IMR-90 (cell line): ENCODE measurements around the gene AQP12A. TPM values are rescaled to one million over a fixed set of nuclear protein-coding genes. Genes with fewer than 3 reads are reported as not detected.

ENCODE experiments used
- ATAC-seq: fragments of 200-7000 bp; cut with Tn5 transposase; 2 replicates; pipeline ENCODE4 v1.9.1; 2020; ENCODE audit warnings: low read depth, mild to moderate bottlenecking, moderate library complexity
- BruUV-seq: library from RNA; stranded (reverse); fragments of 400-500 nt; replicated peaks from 2 replicates; lab custom pipeline; 2021; lab: Mats Ljungman, UMichigan
- CTCF ChIA-PET: fragments of 300-600 bp; formaldehyde crosslinking; extraction: SDS; loops from one replicate; lab custom pipeline; 2021; ENCODE audit warnings: antibody characterized with exemption; lab: Yijun Ruan, JAX
- POLR2A ChIA-PET: fragments of 300-600 bp; sonication (Branson Sonifier 250); formaldehyde crosslinking; loops from one replicate; lab custom pipeline; 2022; ENCODE audit warnings: antibody characterized with exemption; ENCODE audit not compliant: unreplicated experiment; lab: Charles Lee
- DNase-seq: peaks from one replicate; pipeline ENCODE4 v3.0.0; 2013
- H2AFZ ChIP-seq: replicated peaks from 2 replicates; pipeline ENCODE3; 2013; ENCODE audit warnings: low read length, mild to moderate bottlenecking; ENCODE audit not compliant: poor library complexity
- H2AK5ac ChIP-seq: 2 replicates; pipeline ENCODE4 v1.6.1; 2013; ENCODE audit warnings: low read depth, low read length, inconsistent platforms
- H2AK9ac ChIP-seq: replicated peaks from 2 replicates; pipeline ENCODE3; 2013; ENCODE audit warnings: mild to moderate bottlenecking, low read depth, low read length, moderate library complexity; ENCODE audit not compliant: poor library complexity
- H2BK120ac ChIP-seq: 2 replicates; pipeline ENCODE4 v1.6.1; 2013; ENCODE audit warnings: low read depth, low read length, inconsistent platforms
- H2BK15ac ChIP-seq: 3 replicates; pipeline ENCODE4 v1.6.1; 2013; ENCODE audit warnings: low read depth, low read length, inconsistent platforms
- H2BK20ac ChIP-seq: 2 replicates; pipeline ENCODE4 v1.6.1; 2013; ENCODE audit warnings: low read depth, mild to moderate bottlenecking, inconsistent platforms, low read length, moderate library complexity
- H2BK5ac ChIP-seq: 2 replicates; pipeline ENCODE4 v1.6.1; 2013; ENCODE audit warnings: mild to moderate bottlenecking, low read depth, low read length, inconsistent platforms; ENCODE audit not compliant: poor library complexity, severe bottlenecking
- H3K14ac ChIP-seq: replicated peaks from 2 replicates; pipeline ENCODE4 v1.6.1; 2013; ENCODE audit warnings: low read depth, low read length, inconsistent platforms
- H3K18ac ChIP-seq: 2 replicates; pipeline ENCODE4 v1.6.1; 2013; ENCODE audit warnings: low read depth, low read length, control low read depth
- H3K23ac ChIP-seq: 2 replicates; pipeline ENCODE4 v1.6.1; 2013; ENCODE audit warnings: low read depth, low read length, inconsistent platforms
- H3K27ac ChIP-seq: 2 replicates; pipeline ENCODE4 v1.5.1; 2013; ENCODE audit warnings: mild to moderate bottlenecking, control low read depth, low read length; ENCODE audit not compliant: insufficient read depth
- H3K27me3 ChIP-seq: 2 replicates; pipeline ENCODE4 v1.6.1; 2013; ENCODE audit warnings: low read length; ENCODE audit not compliant: control insufficient read depth, insufficient read depth
- H3K36me3 ChIP-seq: 2 replicates; pipeline ENCODE4 v1.6.1; 2013; ENCODE audit warnings: low read length, mixed read lengths; ENCODE audit not compliant: control insufficient read depth, insufficient read depth
- H3K4ac ChIP-seq: 2 replicates; pipeline ENCODE4 v1.6.1; 2013; ENCODE audit warnings: low read depth, low read length, inconsistent platforms
- H3K4me1 ChIP-seq: 2 replicates; pipeline ENCODE4 v1.6.1; 2013; ENCODE audit warnings: low read length, mixed read lengths; ENCODE audit not compliant: control insufficient read depth, insufficient read depth
- H3K4me2 ChIP-seq: 2 replicates; pipeline ENCODE4 v1.6.1; 2013; ENCODE audit warnings: low read depth, mild to moderate bottlenecking, control low read depth, low read length, moderate library complexity
- H3K4me3 ChIP-seq: 2 replicates; pipeline ENCODE4 v1.5.1; 2013; ENCODE audit warnings: low read depth, mild to moderate bottlenecking, control low read depth, low read length, moderate library complexity; ENCODE audit not compliant: insufficient read depth
- H3K56ac ChIP-seq: 2 replicates; pipeline ENCODE4 v1.6.1; 2013; ENCODE audit warnings: low read length, inconsistent platforms; ENCODE audit not compliant: insufficient read depth; ENCODE audit errors: extremely low read depth
- H3K79me1 ChIP-seq, 2 experiments: 2 replicates each; pipeline ENCODE4 v1.6.1; 2013; ENCODE audit warnings: low read length in 2 of 2, inconsistent platforms in 1 of 2, low read depth in 1 of 2
- H3K9ac ChIP-seq: 2 replicates; pipeline ENCODE4 v1.6.1; 2013; ENCODE audit warnings: low read depth, low read length, control low read depth
- H3K9me1 ChIP-seq: 2 replicates; pipeline ENCODE4 v1.6.1; 2013; ENCODE audit warnings: low read length, inconsistent platforms; ENCODE audit not compliant: insufficient read depth
- H3K9me3 ChIP-seq: 2 replicates; pipeline ENCODE4 v1.6.1; 2013; ENCODE audit warnings: low read length; ENCODE audit not compliant: control insufficient read depth, insufficient read depth
- H4K20me1 ChIP-seq: 2 replicates; pipeline ENCODE4 v1.6.1; 2013; ENCODE audit warnings: low read length, inconsistent platforms; ENCODE audit not compliant: insufficient read depth
- H4K5ac ChIP-seq: 2 replicates; pipeline ENCODE4 v1.6.1; 2013; ENCODE audit warnings: mild to moderate bottlenecking, low read depth, low read length, control low read depth
- H4K8ac ChIP-seq, 2 experiments: 2 replicates each; pipeline ENCODE4 v1.6.1; 2013; ENCODE audit warnings: low read depth in 2 of 2, low read length in 2 of 2, control low read depth in 1 of 2, inconsistent platforms in 1 of 2
- H4K91ac ChIP-seq: 2 replicates; pipeline ENCODE4 v1.6.1; 2013; ENCODE audit warnings: low read depth, low read length, inconsistent platforms; ENCODE audit not compliant: insufficient read depth
- BHLHE40 ChIP-seq: fragments of 150-350 bp; IDR thresholded peaks from 2 replicates; pipeline ENCODE4 v1.6.1; 2016; ENCODE audit warnings: mild to moderate bottlenecking, low read depth, low read length
- CEBPB ChIP-seq: IDR thresholded peaks from 2 replicates; pipeline ENCODE4 v1.6.1; 2012; ENCODE audit warnings: low read depth, low read length, improper control_type of control experiment
- CHD1 ChIP-seq: IDR thresholded peaks from 2 replicates; pipeline ENCODE4 v1.6.1; 2012; ENCODE audit warnings: low read depth, low read length, improper control_type of control experiment
- CTCF ChIP-seq: conservative IDR thresholded peaks from 2 replicates; pipeline ENCODE4 v1.5.1; 2012; ENCODE audit warnings: mild to moderate bottlenecking, low read depth, low read length, improper control_type of control experiment
- ELK1 ChIP-seq: fragments of 150-350 bp; IDR thresholded peaks from 2 replicates; pipeline ENCODE4 v1.6.1; 2016; ENCODE audit warnings: low read depth, mild to moderate bottlenecking, low read length, moderate library complexity, borderline replicate concordance
- FOS ChIP-seq: fragments of 150-350 bp; IDR thresholded peaks from 2 replicates; pipeline ENCODE4 v1.6.1; 2016; ENCODE audit warnings: low read depth, low read length
- MAFK ChIP-seq: IDR thresholded peaks from 2 replicates; pipeline ENCODE4 v1.6.1; 2012; ENCODE audit warnings: low read depth, low read length, improper control_type of control experiment
- MAZ ChIP-seq: IDR thresholded peaks from 2 replicates; pipeline ENCODE4 v1.6.1; 2012; ENCODE audit warnings: low read depth, mild to moderate bottlenecking, low read length, improper control_type of control experiment, moderate library complexity, borderline replicate concordance
- MXI1 ChIP-seq: IDR thresholded peaks from 2 replicates; pipeline ENCODE4 v1.6.1; 2012; ENCODE audit warnings: low read depth, mild to moderate bottlenecking, low read length, moderate library complexity, borderline replicate concordance
- NFE2L2 ChIP-seq: fragments of 150-350 bp; IDR thresholded peaks from 2 replicates; pipeline ENCODE4 v1.6.1; 2016; ENCODE audit warnings: low read depth, mild to moderate bottlenecking, low read length
- POLR2A ChIP-seq: IDR thresholded peaks from 2 replicates; pipeline ENCODE4 v1.6.1; 2012; ENCODE audit warnings: mild to moderate bottlenecking, low read depth, low read length
- RAD21 ChIP-seq: IDR thresholded peaks from 2 replicates; pipeline ENCODE4 v1.6.1; 2012; ENCODE audit warnings: low read length, improper control_type of control experiment
- RCOR1 ChIP-seq: IDR thresholded peaks from 2 replicates; pipeline ENCODE4 v1.6.1; 2012; ENCODE audit warnings: mild to moderate bottlenecking, low read length, improper control_type of control experiment; ENCODE audit not compliant: insufficient replicate concordance
- RFX5 ChIP-seq: IDR thresholded peaks from 2 replicates; pipeline ENCODE4 v1.8.0; 2012; ENCODE audit warnings: low read depth, mild to moderate bottlenecking, low read length, moderate library complexity
- SMC3 ChIP-seq: fragments of 150-350 bp; IDR thresholded peaks from 2 replicates; pipeline ENCODE4 v1.6.1; 2016; ENCODE audit warnings: low read depth, mild to moderate bottlenecking, antibody characterized with exemption, low read length, moderate library complexity
- USF2 ChIP-seq: fragments of 150-350 bp; IDR thresholded peaks from 2 replicates; pipeline ENCODE4 v1.6.1; 2017; ENCODE audit warnings: mild to moderate bottlenecking, antibody characterized with exemption, low read length, low read depth
- WGBS, 2 experiments: methylation state at CpG; one replicate each; pipeline versions ENCODE4 v1.1.5 to v1.1.7; 2013; ENCODE audit warnings: missing lambda C conversion rate in 2 of 2; ENCODE audit not compliant: insufficient read length in 1 of 2; ENCODE audit errors: extremely low coverage in 2 of 2; 5-methylcytosine and 5-hydroxymethylcytosine counted together
- dilution Hi-C: fragments of 300-500 bp; cut with HindIII; formaldehyde crosslinking; loops from one replicate; pipeline ENCODE4 v1.14.3; 2018; ENCODE audit warnings: low sequenced_read_pairs; ENCODE audit not compliant: unreplicated experiment
- in situ Hi-C: fragments of 300-500 bp; cut with MboI; formaldehyde crosslinking; loops from 3 replicates; pipeline ENCODE4 v1.14.3; 2019; ENCODE audit warnings: low sequenced_read_pairs, inconsistent platforms, mixed read lengths
- intact Hi-C: fragments of 100-400 bp; cut with micrococcal nuclease; formaldehyde crosslinking; loops from 2 replicates; pipeline ENCODE4 v1.10.0; 2022
- polyA plus RNA-seq, 3 experiments: library from polyadenylated mRNA; depleted of rRNA; stranded (reverse); fragments of >200 nt; gene quantifications; 2 replicates each; pipeline ENCODE4 v1.2.3, GENCODE V29; 2012; ENCODE audit warnings: low replicate concordance in 1 of 3
- total RNA-seq: library from RNA; depleted of rRNA; stranded (reverse); fragments of >200 nt; gene quantifications from 2 replicates; pipeline ENCODE4 v1.2.3, GENCODE V29; 2012

The AQP12A gene
- total and polyA plus RNA-seq, 2 of the 4 experiments (the other 2 are of a cell fraction) = not detected

- Histone ChIP-seq H3K36me3 (no peaks in the 10 kb centered on the region), H2AK5ac (no peak overlapping the region), H2BK20ac (no peak overlapping the region), H3K14ac (no peak overlapping the region), H4K8ac (no peak overlapping the region), H3K23ac (no peak overlapping the region), H2BK120ac (no peak overlapping the region), H4K20me1 (no peaks in the 10 kb centered on the region), H3K79me1 (no peaks in the 10 kb centered on the region), H3K18ac (no peak overlapping the region), H3K4me2 (no peak overlapping the region), H4K91ac (no peak overlapping the region), H3K27me3 (peaks cover 53% of the 10 kb centered on the region), H3K27ac (no peak overlapping the region), H2AFZ (no peak overlapping the region), H4K5ac (no peak overlapping the region), H3K9me1 (no peaks in the 10 kb centered on the region), H2BK15ac (no peak overlapping the region), H3K56ac (no peak overlapping the region), H3K4me3 (no peak overlapping the region), H2BK5ac (no peak overlapping the region), H3K4ac (no peak overlapping the region), H2AK9ac (no peak overlapping the region), H3K9me3 (no peaks in the 10 kb centered on the region), H3K4me1 (no peaks in the 10 kb centered on the region), H3K9ac (no peak overlapping the region)
- intact Hi-C loops (no loop called here), dilution Hi-C loops (no loop called here), in situ Hi-C loops (no loop called here)
- DNase-seq (no peak), ATAC-seq (no peak)
- BruUV-seq = no TSS peak
- ChIA-PET CTCF (no interaction called here), POLR2A (no interaction called here)
- TF ChIP-seq CTCF (no peak), RFX5 (no peak), CEBPB (no peak), USF2 (no peak), POLR2A (no peak), NFE2L2 (no peak), SMC3 (no peak), CHD1 (no peak), RCOR1 (no peak), BHLHE40 (no peak), MAFK (no peak), MXI1 (no peak), MAZ (no peak), FOS (no peak), RAD21 (no peak), ELK1 (no peak)
- WGBS, 2 experiments = 76% methylated on average over 10 of the region's 15 CpGs; no CpG with 5 or more reads in 1 of the 2 experiments
Measured at GRCh38 chr2:240643811-240644150, 47.9 kb upstream of the AQP12A start.
